Endothelial cell (in vitro differentiated cells): ENCODE data around the gene SOCS3. TPM values are rescaled to one million over a fixed set of nuclear protein-coding genes. Genes with fewer than 3 reads are reported as not detected.
"Not testable (repeated sequence)": the region's sequence is repeated elsewhere in the genome, so short reads cannot be mapped to it uniquely, and the experiment has no call there.

Experiments used
- DNase-seq: peaks from one replicate; pipeline ENCODE4 v3.0.0; 2021; ENCODE audit warnings: low spot score
- H3K27ac Mint-ChIP-seq: one replicate; pipeline ENCODE4 v1.8.0; 2021; ENCODE audit warnings: mixed read lengths, inconsistent platforms; ENCODE audit not compliant: unreplicated experiment
- H3K27me3 Mint-ChIP-seq: one replicate; pipeline ENCODE4 v1.8.0; 2021; ENCODE audit warnings: mild to moderate bottlenecking, moderate library complexity, mixed read lengths, inconsistent platforms; ENCODE audit not compliant: unreplicated experiment
- H3K36me3 Mint-ChIP-seq: one replicate; pipeline ENCODE4 v1.8.0; 2021; ENCODE audit warnings: mild to moderate bottlenecking, low read depth, mixed read lengths, inconsistent platforms; ENCODE audit not compliant: unreplicated experiment
- H3K4me1 Mint-ChIP-seq: one replicate; pipeline ENCODE4 v1.8.0; 2021; ENCODE audit warnings: mild to moderate bottlenecking, mixed read lengths, inconsistent platforms; ENCODE audit not compliant: unreplicated experiment
- H3K4me3 Mint-ChIP-seq: one replicate; pipeline ENCODE4 v1.8.0; 2021; ENCODE audit warnings: mild to moderate bottlenecking, mixed read lengths, inconsistent platforms; ENCODE audit not compliant: unreplicated experiment
- H3K9me3 Mint-ChIP-seq: one replicate; pipeline ENCODE4 v1.8.0; 2021; ENCODE audit warnings: mixed read lengths, inconsistent platforms; ENCODE audit not compliant: unreplicated experiment
- CTCF ChIP-seq: fragments of 200-600 bp; sonication (generic); IDR thresholded peaks from one replicate; pipeline ENCODE4 v1.5.0; 2021; ENCODE audit warnings: antibody characterized with exemption; ENCODE audit not compliant: unreplicated experiment
- total RNA-seq: library from RNA; stranded (reverse); fragmentation: NEBNext Ultra II Directional; extraction: Animal tissue kit (Norgen Biotek cat#: 25700); gene quantifications from one replicate; pipeline ENCODE4 v1.2.1, GENCODE V29; 2021; ENCODE audit not compliant: unreplicated experiment

The SOCS3 gene
- total RNA-seq, 1 donor from 2014 or later: 30.2 TPM

GRCh38 chr17:78316115-78316866 is 43.6 kb downstream of the SOCS3 start:
- DNase-seq: no peak
- Mint-ChIP-seq H3K4me3 (no peak overlapping the region), H3K4me1 (peaks cover 21% of the 10 kb centered on the region), H3K27me3 (peaks cover 14% of the 10 kb centered on the region), H3K36me3 (no peaks in the 10 kb centered on the region), H3K9me3 (no peaks in the 10 kb centered on the region), H3K27ac (peak overlapping the region; percentile 42)
- no peak for TF ChIP-seq CTCF

DNA sequence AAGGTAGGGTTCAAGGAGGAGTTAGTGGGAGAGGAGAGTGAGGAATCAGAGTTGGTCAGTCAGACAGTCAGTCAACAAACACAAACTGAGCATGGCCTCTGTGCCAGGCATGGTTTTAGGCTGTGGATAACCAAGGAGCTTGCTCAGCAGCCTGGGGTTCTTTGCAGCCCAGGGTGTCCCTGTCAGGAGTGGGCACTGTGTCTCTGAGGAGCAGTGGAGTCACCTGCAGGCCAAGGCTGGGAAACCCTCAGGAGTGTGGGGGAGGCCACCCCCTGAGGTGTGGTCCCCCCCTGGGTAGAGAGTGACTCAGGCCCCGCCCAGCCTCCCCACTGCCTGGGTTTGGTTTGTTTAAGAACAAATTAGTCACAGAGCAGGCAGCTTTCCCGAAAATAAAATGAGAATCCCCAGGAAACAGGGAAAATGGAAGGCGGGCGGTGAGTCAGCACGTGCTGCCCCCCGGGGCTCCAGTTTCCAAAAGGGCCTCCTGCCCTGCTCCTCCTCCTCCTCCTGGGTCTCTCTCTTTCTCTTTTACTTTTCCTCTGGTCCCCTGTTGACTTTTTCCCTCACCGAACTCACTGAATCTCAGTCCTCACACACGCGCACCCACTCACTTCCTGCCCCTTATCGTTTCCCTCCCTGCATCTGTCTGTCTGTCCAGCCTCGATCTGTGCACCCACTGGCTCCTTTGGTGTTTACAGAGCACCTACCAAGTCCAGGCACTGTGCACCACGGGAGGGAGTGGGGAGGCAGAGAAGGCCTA is 44.3 kb downstream of the SOCS3 start:
- no peak for DNase-seq
- Mint-ChIP-seq H3K4me3 (peak overlapping the region; percentile 56), H3K9me3 (no peaks in the 10 kb centered on the region), H3K27me3 (peaks cover 14% of the 10 kb centered on the region), H3K4me1 (peaks cover 21% of the 10 kb centered on the region), H3K36me3 (no peaks in the 10 kb centered on the region), H3K27ac (peak overlapping the region; percentile 67)
- TF ChIP-seq CTCF: no peak

DNA sequence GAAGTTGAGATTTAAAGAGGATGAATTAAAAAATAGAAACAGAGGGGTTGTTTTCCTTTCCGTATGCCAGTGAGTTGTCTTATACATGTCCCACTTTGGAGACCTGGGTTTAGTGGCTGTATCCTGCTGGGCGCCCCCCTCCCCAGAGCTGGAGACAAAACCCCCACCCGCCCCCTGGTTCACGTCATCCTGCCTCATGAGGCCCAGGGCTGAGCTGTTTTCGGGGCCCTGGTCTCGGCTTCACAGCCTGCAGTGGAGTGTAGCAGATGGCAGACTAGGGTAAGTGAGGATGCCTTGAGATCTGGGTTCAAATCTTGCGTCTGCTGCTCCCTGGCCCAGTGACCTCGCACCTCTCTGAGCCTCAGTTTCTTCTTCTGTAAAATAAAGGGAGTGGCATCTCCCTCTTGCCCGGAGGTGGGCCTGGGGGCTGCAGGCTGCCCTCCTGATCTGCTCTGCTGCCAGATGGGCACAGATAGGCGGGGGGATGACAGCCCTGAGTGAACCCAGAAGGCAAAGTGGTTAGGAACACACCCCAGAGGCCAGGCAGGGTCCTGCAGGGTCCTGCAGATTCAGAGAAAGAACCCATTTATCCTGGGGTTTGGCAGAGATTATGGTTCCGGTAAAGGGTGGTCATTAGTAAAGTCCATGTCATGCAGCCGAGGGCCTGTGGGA is 45.1 kb downstream of the SOCS3 start:
- no peaks in the 10 kb centered on the region for H3K36me3 Mint-ChIP-seq

GRCh38 chr17:78313735-78314648 is 45.9 kb downstream of the SOCS3 start:
- Mint-ChIP-seq H3K9me3 (no peaks in the 10 kb centered on the region), H3K36me3 (no peaks in the 10 kb centered on the region), H3K4me3 (peak overlapping the region; percentile 59), H3K4me1 (peaks cover 21% of the 10 kb centered on the region), H3K27me3 (peaks cover 14% of the 10 kb centered on the region), H3K27ac (no peak overlapping the region)
- no peak for TF ChIP-seq CTCF
- peak; percentile 60 for DNase-seq

More for the DNA sequence above, 45.1 kb downstream of the SOCS3 start:
- Mint-ChIP-seq H3K9me3 (no peaks in the 10 kb centered on the region), H3K4me3 (peak overlapping the region; percentile 56), H3K27ac (peak overlapping the region; percentile 67), H3K27me3 (peaks cover 14% of the 10 kb centered on the region), H3K4me1 (peaks cover 21% of the 10 kb centered on the region)
- TF ChIP-seq CTCF: peak; percentile 33
- DNase-seq: no peak

GRCh38 chr17:78309659-78310255 is 50.1 kb downstream of the SOCS3 start:
- H3K4me3 Mint-ChIP-seq, H3K27ac Mint-ChIP-seq: not testable (repeated sequence)

More at GRCh38 chr17:78309659-78310255, 50.1 kb downstream of the SOCS3 start:
- DNase-seq, H3K4me1 Mint-ChIP-seq, H3K9me3 Mint-ChIP-seq, H3K27me3 Mint-ChIP-seq, H3K36me3 Mint-ChIP-seq: not testable (repeated sequence)
